GM23338 (cell line): ENCODE data around the gene COMP. TPM values are rescaled to one million over a fixed set of nuclear protein-coding genes. Genes with fewer than 3 reads are reported as not detected.

Experiments used
- ATAC-seq: fragments of 200-7000 bp; cut with Tn5 transposase; 3 replicates; pipeline ENCODE4 v1.9.1; 2020
- DNase-seq: peaks from one replicate; pipeline ENCODE4 v3.0.0-alpha.2; 2015; ENCODE audit warnings: low spot score
- H2AFZ ChIP-seq: fragments of 200-600 bp; sonication (generic); 2 replicates; pipeline ENCODE4 v1.8.0; 2016; ENCODE audit warnings: antibody characterized with exemption, mild to moderate bottlenecking, moderate library complexity
- H3F3A ChIP-seq: fragments of 200-600 bp; sonication (generic); replicated peaks from 2 replicates; pipeline ENCODE4 v1.8.0; 2017; ENCODE audit warnings: antibody characterized with exemption, mixed run types, low read depth
- H3K27ac ChIP-seq: fragments of 200-600 bp; sonication (generic); 2 replicates; pipeline ENCODE4 v1.6.1; 2016; ENCODE audit warnings: low read depth
- H3K27me3 ChIP-seq: fragments of 200-600 bp; sonication (generic); 2 replicates; pipeline ENCODE4 v1.8.0; 2016; ENCODE audit warnings: mild to moderate bottlenecking, mixed run types, moderate library complexity; ENCODE audit not compliant: insufficient read depth
- H3K36me3 ChIP-seq: fragments of 200-600 bp; sonication (generic); 2 replicates; pipeline ENCODE4 v1.8.0; 2016; ENCODE audit warnings: mild to moderate bottlenecking; ENCODE audit not compliant: insufficient read depth
- H3K4me1 ChIP-seq: fragments of 200-600 bp; sonication (generic); 2 replicates; pipeline ENCODE4 v1.8.0; 2016; ENCODE audit warnings: mild to moderate bottlenecking, moderate library complexity; ENCODE audit not compliant: insufficient read depth
- H3K4me2 ChIP-seq: fragments of 200-600 bp; sonication (generic); 2 replicates; pipeline ENCODE4 v1.7.1; 2017; ENCODE audit warnings: mixed run types
- H3K4me3 ChIP-seq: fragments of 200-600 bp; sonication (generic); 2 replicates; pipeline ENCODE4 v1.6.1; 2016; ENCODE audit warnings: mixed run types
- H3K79me2 ChIP-seq: fragments of 200-600 bp; sonication (generic); replicated peaks from 2 replicates; pipeline ENCODE4 v1.8.0; 2017; ENCODE audit warnings: mild to moderate bottlenecking; ENCODE audit not compliant: insufficient read depth
- H3K9me2 ChIP-seq: fragments of 200-600 bp; sonication (generic); 2 replicates; pipeline ENCODE4 v1.8.0; 2017; ENCODE audit not compliant: insufficient read depth
- H4K20me1 ChIP-seq: fragments of 200-600 bp; sonication (generic); replicated peaks from 2 replicates; pipeline ENCODE4 v1.8.0; 2017; ENCODE audit warnings: mild to moderate bottlenecking; ENCODE audit not compliant: insufficient read depth
- H3K27ac Mint-ChIP-seq: 2 replicates; pipeline ENCODE4 v1.8.0; 2020; ENCODE audit warnings: inconsistent platforms, mild to moderate bottlenecking, moderate library complexity, mixed read lengths
- H3K27me3 Mint-ChIP-seq: 3 replicates; pipeline ENCODE4 v1.8.0; 2022; ENCODE audit warnings: low read depth, mild to moderate bottlenecking, moderate library complexity, mixed read lengths, inconsistent platforms; ENCODE audit not compliant: insufficient read depth, poor library complexity
- H3K36me3 Mint-ChIP-seq: 3 replicates; pipeline ENCODE4 v1.8.0; 2021; ENCODE audit warnings: low read depth, mild to moderate bottlenecking, inconsistent platforms, moderate library complexity, mixed read lengths
- H3K4me1 Mint-ChIP-seq: 3 replicates; pipeline ENCODE4 v1.8.0; 2020; ENCODE audit warnings: mild to moderate bottlenecking, inconsistent platforms, mixed read lengths
- H3K4me3 Mint-ChIP-seq: 3 replicates; pipeline ENCODE4 v1.8.0; 2021; ENCODE audit warnings: moderate library complexity, mild to moderate bottlenecking, inconsistent platforms, mixed read lengths
- H3K9me3 Mint-ChIP-seq: 3 replicates; pipeline ENCODE4 v1.8.0; 2020; ENCODE audit warnings: moderate library complexity, mild to moderate bottlenecking, inconsistent platforms, mixed read lengths
- CREB1 ChIP-seq: fragments of 250-450 bp; sonication (Bioruptor Pico); IDR thresholded peaks from 2 replicates; pipeline ENCODE4 v1.5.0; 2020; ENCODE audit warnings: low read depth, mild to moderate bottlenecking, moderate library complexity
- CTCF ChIP-seq, 2 experiments: fragments of 200-600 bp in 1 of 2; sonication (generic) in 1 of 2; conservative IDR thresholded peaks; 2 replicates each; pipeline versions ENCODE4 v1.5.1 to v1.6.1; 2016 to 2017; ENCODE audit warnings: antibody characterized with exemption in 2 of 2, low read depth in 2 of 2, mild to moderate bottlenecking in 2 of 2, moderate library complexity in 1 of 2
- ETS1 ChIP-seq: IDR thresholded peaks from 2 replicates; pipeline ENCODE4 v1.6.1; 2016; ENCODE audit warnings: antibody characterized with exemption
- EZH2 ChIP-seq: fragments of 200-600 bp; sonication (generic); IDR thresholded peaks from one replicate; pipeline ENCODE4 v1.8.0; 2017; ENCODE audit warnings: antibody characterized with exemption, mild to moderate bottlenecking, low read depth; ENCODE audit not compliant: unreplicated experiment
- EZH2phosphoT487 ChIP-seq: fragments of 200-600 bp; sonication (generic); IDR thresholded peaks from one replicate; pipeline ENCODE4 v1.8.1; 2018; ENCODE audit warnings: antibody characterized with exemption; ENCODE audit not compliant: unreplicated experiment
- JUNB ChIP-seq: IDR thresholded peaks from one replicate; pipeline ENCODE4 v1.6.1; 2016; ENCODE audit warnings: antibody characterized with exemption; ENCODE audit not compliant: unreplicated experiment
- NANOG ChIP-seq: IDR thresholded peaks from 2 replicates; pipeline ENCODE4 v1.6.1; 2016; ENCODE audit warnings: antibody characterized with exemption, borderline replicate concordance
- POLR2AphosphoS5 ChIP-seq: IDR thresholded peaks from 2 replicates; pipeline ENCODE4 v1.6.1; 2016; ENCODE audit warnings: antibody characterized with exemption, low read depth
- REST ChIP-seq: IDR thresholded peaks from one replicate; pipeline ENCODE4 v1.6.1; 2018; ENCODE audit warnings: antibody characterized with exemption; ENCODE audit not compliant: unreplicated experiment
- STAT1 ChIP-seq: IDR thresholded peaks from one replicate; pipeline ENCODE4 v1.6.1; 2016; ENCODE audit warnings: antibody characterized with exemption; ENCODE audit not compliant: unreplicated experiment
- ZNF114 ChIP-seq: fragments of 250-450 bp; sonication (Bioruptor Pico); IDR thresholded peaks from 2 replicates; pipeline ENCODE4 v1.5.0; 2020; ENCODE audit warnings: mild to moderate bottlenecking, moderate library complexity
- ZNF331 ChIP-seq: fragments of 250-450 bp; sonication (Bioruptor Pico); IDR thresholded peaks from 2 replicates; pipeline ENCODE4 v1.5.0; 2020; ENCODE audit warnings: low read depth, mild to moderate bottlenecking, moderate library complexity
- polyA plus RNA-seq: library from polyadenylated mRNA; unstranded; fragments of >200 nt; fragmentation: Nextera tagmentation; extraction: Ambion mirVana; gene quantifications from 2 replicates; pipeline ENCODE4 v1.2.1, GENCODE V29; 2016
- total RNA-seq: library from RNA; depleted of rRNA; stranded (reverse); fragments of >200 nt; shearing (Covaris generic); gene quantifications from 2 replicates; pipeline ENCODE4 v1.2.3, GENCODE V29; 2014
- TF ChIP-seq, protein P1 (sequence below): fragments of 250-450 bp; sonication (Bioruptor Pico); IDR thresholded peaks from 2 replicates; pipeline ENCODE4 v1.5.0; 2020; ENCODE audit warnings: mild to moderate bottlenecking, moderate library complexity

COMP gene
- total and polyA plus RNA-seq, 2 experiments from 2014 or later, result 0.58 to 0.63 TPM

DNA sequence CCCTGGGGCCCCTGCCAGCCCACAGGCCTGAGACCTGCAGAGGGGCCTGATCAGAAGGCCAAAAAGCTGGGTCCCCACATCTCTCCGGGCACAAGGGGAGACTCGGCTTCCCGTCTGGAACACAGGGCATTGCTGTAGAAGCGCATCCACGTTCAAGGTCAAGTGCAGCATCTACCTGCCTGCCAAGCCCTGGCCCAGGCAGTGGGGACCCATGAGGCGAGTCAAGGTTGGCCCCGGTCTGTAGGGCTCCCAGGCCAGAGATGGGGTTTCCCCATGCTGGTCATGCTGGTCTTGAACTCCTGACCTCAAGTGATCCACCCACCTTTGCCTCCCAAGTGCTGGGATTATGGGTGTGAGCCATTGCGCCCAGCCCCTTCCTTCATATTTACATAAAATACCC lies 13.5 kb upstream of the COMP start:
- Histone ChIP-seq H3K27me3 (peaks cover 40% of the 10 kb centered on the region), H4K20me1 (no peaks in the 10 kb centered on the region), H3K27ac (no peak overlapping the region), H3K79me2 (no peaks in the 10 kb centered on the region), H3K4me3 (no peak overlapping the region), H3K4me2 (no peak overlapping the region), H2AFZ (no peak overlapping the region), H3F3A (no peaks in the 10 kb centered on the region), H3K36me3 (no peaks in the 10 kb centered on the region), H3K4me1 (no peaks in the 10 kb centered on the region), H3K9me2 (no peaks in the 10 kb centered on the region)
- no peak for DNase-seq
- TF ChIP-seq POLR2AphosphoS5 (no peak), ZNF331 (CRISPR knock-in tag) (no peak), STAT1 (no peak), ZNF114 (CRISPR knock-in tag) (no peak), NANOG (no peak), ETS1 (no peak), CTCF (conservative IDR thresholded peaks at IDR 0.05; ENCODE audit: low read depth in 2 of 2) (no peak), EZH2 (no peak), JUNB (no peak), EZH2phosphoT487 (no peak), REST (no peak), CREB1 (CRISPR knock-in tag) (no peak)
- TF ChIP-seq, protein P1, sequence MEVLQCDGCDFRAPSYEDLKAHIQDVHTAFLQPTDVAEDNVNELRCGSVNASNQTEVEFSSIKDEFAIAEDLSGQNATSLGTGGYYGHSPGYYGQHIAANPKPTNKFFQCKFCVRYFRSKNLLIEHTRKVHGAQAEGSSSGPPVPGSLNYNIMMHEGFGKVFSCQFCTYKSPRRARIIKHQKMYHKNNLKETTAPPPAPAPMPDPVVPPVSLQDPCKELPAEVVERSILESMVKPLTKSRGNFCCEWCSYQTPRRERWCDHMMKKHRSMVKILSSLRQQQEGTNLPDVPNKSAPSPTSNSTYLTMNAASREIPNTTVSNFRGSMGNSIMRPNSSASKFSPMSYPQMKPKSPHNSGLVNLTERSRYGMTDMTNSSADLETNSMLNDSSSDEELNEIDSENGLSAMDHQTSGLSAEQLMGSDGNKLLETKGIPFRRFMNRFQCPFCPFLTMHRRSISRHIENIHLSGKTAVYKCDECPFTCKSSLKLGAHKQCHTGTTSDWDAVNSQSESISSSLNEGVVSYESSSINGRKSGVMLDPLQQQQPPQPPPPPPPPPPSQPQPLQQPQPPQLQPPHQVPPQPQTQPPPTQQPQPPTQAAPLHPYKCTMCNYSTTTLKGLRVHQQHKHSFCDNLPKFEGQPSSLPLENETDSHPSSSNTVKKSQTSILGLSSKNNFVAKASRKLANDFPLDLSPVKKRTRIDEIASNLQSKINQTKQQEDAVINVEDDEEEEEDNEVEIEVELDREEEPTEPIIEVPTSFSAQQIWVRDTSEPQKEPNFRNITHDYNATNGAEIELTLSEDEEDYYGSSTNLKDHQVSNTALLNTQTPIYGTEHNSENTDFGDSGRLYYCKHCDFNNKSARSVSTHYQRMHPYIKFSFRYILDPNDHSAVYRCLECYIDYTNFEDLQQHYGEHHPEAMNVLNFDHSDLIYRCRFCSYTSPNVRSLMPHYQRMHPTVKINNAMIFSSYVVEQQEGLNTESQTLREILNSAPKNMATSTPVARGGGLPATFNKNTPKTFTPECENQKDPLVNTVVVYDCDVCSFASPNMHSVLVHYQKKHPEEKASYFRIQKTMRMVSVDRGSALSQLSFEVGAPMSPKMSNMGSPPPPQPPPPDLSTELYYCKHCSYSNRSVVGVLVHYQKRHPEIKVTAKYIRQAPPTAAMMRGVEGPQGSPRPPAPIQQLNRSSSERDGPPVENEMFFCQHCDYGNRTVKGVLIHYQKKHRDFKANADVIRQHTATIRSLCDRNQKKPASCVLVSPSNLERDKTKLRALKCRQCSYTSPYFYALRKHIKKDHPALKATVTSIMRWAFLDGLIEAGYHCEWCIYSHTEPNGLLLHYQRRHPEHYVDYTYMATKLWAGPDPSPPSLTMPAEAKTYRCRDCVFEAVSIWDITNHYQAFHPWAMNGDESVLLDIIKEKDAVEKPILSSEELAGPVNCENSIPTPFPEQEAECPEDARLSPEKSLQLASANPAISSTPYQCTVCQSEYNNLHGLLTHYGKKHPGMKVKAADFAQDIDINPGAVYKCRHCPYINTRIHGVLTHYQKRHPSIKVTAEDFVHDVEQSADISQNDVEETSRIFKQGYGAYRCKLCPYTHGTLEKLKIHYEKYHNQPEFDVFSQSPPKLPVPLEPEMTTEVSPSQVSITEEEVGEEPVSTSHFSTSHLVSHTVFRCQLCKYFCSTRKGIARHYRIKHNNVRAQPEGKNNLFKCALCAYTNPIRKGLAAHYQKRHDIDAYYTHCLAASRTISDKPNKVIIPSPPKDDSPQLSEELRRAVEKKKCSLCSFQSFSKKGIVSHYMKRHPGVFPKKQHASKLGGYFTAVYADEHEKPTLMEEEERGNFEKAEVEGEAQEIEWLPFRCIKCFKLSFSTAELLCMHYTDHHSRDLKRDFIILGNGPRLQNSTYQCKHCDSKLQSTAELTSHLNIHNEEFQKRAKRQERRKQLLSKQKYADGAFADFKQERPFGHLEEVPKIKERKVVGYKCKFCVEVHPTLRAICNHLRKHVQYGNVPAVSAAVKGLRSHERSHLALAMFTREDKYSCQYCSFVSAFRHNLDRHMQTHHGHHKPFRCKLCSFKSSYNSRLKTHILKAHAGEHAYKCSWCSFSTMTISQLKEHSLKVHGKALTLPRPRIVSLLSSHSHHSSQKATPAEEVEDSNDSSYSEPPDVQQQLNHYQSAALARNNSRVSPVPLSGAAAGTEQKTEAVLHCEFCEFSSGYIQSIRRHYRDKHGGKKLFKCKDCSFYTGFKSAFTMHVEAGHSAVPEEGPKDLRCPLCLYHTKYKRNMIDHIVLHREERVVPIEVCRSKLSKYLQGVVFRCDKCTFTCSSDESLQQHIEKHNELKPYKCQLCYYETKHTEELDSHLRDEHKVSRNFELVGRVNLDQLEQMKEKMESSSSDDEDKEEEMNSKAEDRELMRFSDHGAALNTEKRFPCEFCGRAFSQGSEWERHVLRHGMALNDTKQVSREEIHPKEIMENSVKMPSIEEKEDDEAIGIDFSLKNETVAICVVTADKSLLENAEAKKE (CRISPR knock-in tag), result no peak
- ATAC-seq, result no peak
- Mint-ChIP-seq H3K4me1 (no peaks in the 10 kb centered on the region), H3K9me3 (peaks cover 3% of the 10 kb centered on the region; the same call in 2 of the 3 replicates), H3K36me3 (no peaks in the 10 kb centered on the region), H3K27me3 (peaks cover 30% of the 10 kb centered on the region), H3K27ac (no peak overlapping the region), H3K4me3 (no peak overlapping the region)
